HG02852 (cell line): ENCODE results near the gene KCTD16.

Experiments used
- ATAC-seq: cut with Tn5 transposase; IDR thresholded peaks from one replicate; pipeline ENCODE4 v1.9.1; 2021; ENCODE audit warnings: mild to moderate bottlenecking, moderate library complexity; ENCODE audit not compliant: unreplicated experiment

KCTD16 gene

GRCh38 chr5:144205141-144205551 is 34.5 kb downstream of the KCTD16 start:
- no peak for ATAC-seq

GRCh38 chr5:144206141-144206540 is 35.5 kb downstream of the KCTD16 start:
- ATAC-seq = no peak

GRCh38 chr5:144207875-144208444 is 37.3 kb downstream of the KCTD16 start:
- ATAC-seq = no peak

- no peak for ATAC-seq
Observed at GRCh38 chr5:144209361-144209760, 38.7 kb downstream of the KCTD16 start.

- no peak for ATAC-seq
Observed at GRCh38 chr5:144210655-144211054, 40.0 kb downstream of the KCTD16 start.

- ATAC-seq = no peak
Observed at GRCh38 chr5:144219869-144220268, 49.2 kb downstream of the KCTD16 start.

- no peak for ATAC-seq
Observed at GRCh38 chr5:144227363-144227999, 56.8 kb downstream of the KCTD16 start.

GRCh38 chr5:144230806-144231205 is 60.1 kb downstream of the KCTD16 start:
- ATAC-seq = no peak

GRCh38 chr5:144232285-144232684 is 61.6 kb downstream of the KCTD16 start:
- no peak for ATAC-seq

GRCh38 chr5:144236499-144236898 is 65.8 kb downstream of the KCTD16 start:
- ATAC-seq = no peak

GRCh38 chr5:144237851-144238250 is 67.2 kb downstream of the KCTD16 start:
- no peak for ATAC-seq

- no peak for ATAC-seq
Observed at GRCh38 chr5:144247131-144247530, 76.5 kb downstream of the KCTD16 start.

- ATAC-seq = no peak
Observed at GRCh38 chr5:144248015-144248414, 77.3 kb downstream of the KCTD16 start.

- ATAC-seq = no peak
Observed at GRCh38 chr5:144249755-144250464, 79.2 kb downstream of the KCTD16 start.

GRCh38 chr5:144254552-144254951 is 83.9 kb downstream of the KCTD16 start:
- no peak for ATAC-seq

- no peak for ATAC-seq
Observed at GRCh38 chr5:144260121-144260520, 89.4 kb downstream of the KCTD16 start.

GRCh38 chr5:144265643-144266247 is 95.1 kb downstream of the KCTD16 start:
- no peak for ATAC-seq

GRCh38 chr5:144267961-144268513 is 97.4 kb downstream of the KCTD16 start:
- ATAC-seq = no peak

- no peak for ATAC-seq
Observed at GRCh38 chr5:144273232-144274027, 102.8 kb downstream of the KCTD16 start.

GRCh38 chr5:144275329-144275728 is 104.7 kb downstream of the KCTD16 start:
- no peak for ATAC-seq
